Prostate gland (tissue), 2 donors: ENCODE results near the gene IL33. TPM values are rescaled to one million over a fixed set of nuclear protein-coding genes. Genes with fewer than 3 reads are reported as not detected.

Experiments used
- DNase-seq: peaks from one replicate; pipeline ENCODE4 v3.0.0-alpha.2; 2019; ENCODE audit warnings: low spot score
- H3K27ac ChIP-seq, 2 donors: fragments of 200-600 bp; sonication (generic); 2 replicates each; pipeline ENCODE4 v1.5.1; 2017 to 2019
- H3K27me3 ChIP-seq: fragments of 200-600 bp; sonication (generic); replicated peaks from 2 replicates; pipeline ENCODE4 v1.5.1; 2019; ENCODE audit not compliant: insufficient read depth
- H3K36me3 ChIP-seq, 2 donors: fragments of 200-600 bp; sonication (generic); 1 replicate in 1 of 2; 2 replicates in 1 of 2; pipeline versions ENCODE4 v1.5.1 to v1.8.1; 2017 to 2019
- H3K4me1 ChIP-seq: fragments of 200-600 bp; sonication (generic); replicated peaks from 2 replicates; pipeline ENCODE4 v1.5.1; 2019
- H3K4me3 ChIP-seq, 2 donors: fragments of 200-600 bp; sonication (generic); 2 replicates each; pipeline ENCODE4 v1.5.1; 2017 to 2019
- H3K9me3 ChIP-seq: fragments of 200-600 bp; sonication (generic); 2 replicates; pipeline ENCODE4 v1.5.1; 2017
- CTCF ChIP-seq, 4 experiments: fragments of 200-600 bp in 2 of 4; fragments of 450-650 bp in 2 of 4; sonication (generic) in 2 of 4; IDR thresholded peaks; 1 replicate in 3 of 4; 2 replicates in 1 of 4; pipeline ENCODE4 v1.5.1; 2016 to 2019; ENCODE audit warnings: antibody characterized with exemption in 4 of 4, mild to moderate bottlenecking in 2 of 4, moderate library complexity in 2 of 4
- POLR2A ChIP-seq: fragments of 450-650 bp; IDR thresholded peaks from one replicate; pipeline ENCODE4 v1.6.1; 2016; ENCODE audit warnings: antibody characterized with exemption, mild to moderate bottlenecking
- POLR2AphosphoS5 ChIP-seq: sonication (generic); formaldehyde crosslinking; IDR thresholded peaks from one replicate; pipeline ENCODE4 v1.6.1; 2017; ENCODE audit warnings: antibody characterized with exemption
- WGBS: methylation state at CpG from one replicate; pipeline ENCODE4 v1.1.5; 2018; 5-methylcytosine and 5-hydroxymethylcytosine counted together
- intact Hi-C: fragments of 100-400 bp; cut with DNase I; formaldehyde crosslinking; loops from one replicate; pipeline ENCODE4 v1.14.2; 2022
- total RNA-seq, 2 donors: library from RNA; depleted of rRNA; stranded (reverse); fragments of >200 nt; gene quantifications; one replicate each; pipeline ENCODE4 v1.1.0, GENCODE V29; 2016

IL33 gene
- total RNA-seq, 2 donors from 2014 or later = 11.6 to 13.8 TPM

- TF ChIP-seq POLR2A = no peak
- no peak for TF ChIP-seq POLR2AphosphoS5
- no peak for TF ChIP-seq CTCF (IDR thresholded peaks at IDR 0.05)
- H3K4me3 ChIP-seq = no peak overlapping the region
- intact Hi-C loops = loop anchor here (5.0 kb wide), 1 partner anchor 54 kb away; the partner anchor contains the start of gene IL33
- no peaks in the 10 kb centered on the region for H3K27me3 ChIP-seq
- DNase-seq = no peak
- H3K36me3 ChIP-seq = no peaks in the 10 kb centered on the region
- no peaks in the 10 kb centered on the region for H3K9me3 ChIP-seq
- no peak overlapping the region for H3K27ac ChIP-seq
- 83% methylated on average over 1 of the region's 1 CpG for WGBS
- peaks cover 2% of the 10 kb centered on the region for H3K4me1 ChIP-seq
Measured at GRCh38 chr9:6270896-6271295, 55.3 kb downstream of the IL33 start.

- TF ChIP-seq POLR2AphosphoS5 = no peak
- no peak for TF ChIP-seq POLR2A
- Histone ChIP-seq H3K4me3 (no peak overlapping the region), H3K36me3 (no peaks in the 10 kb centered on the region), H3K4me1 (peaks cover 2% of the 10 kb centered on the region), H3K27me3 (no peaks in the 10 kb centered on the region), H3K27ac (peak overlapping the region; percentile 56 to 67), H3K9me3 (no peaks in the 10 kb centered on the region)
- DNase-seq = no peak
- WGBS = 36% methylated on average over 3 of the region's 3 CpGs
- intact Hi-C loops = loop anchor here (5.0 kb wide), 1 partner anchor 54 kb away; the partner anchor contains the start of gene IL33
Measured at GRCh38 chr9:6271508-6272228, 56.1 kb downstream of the IL33 start.

DNA sequence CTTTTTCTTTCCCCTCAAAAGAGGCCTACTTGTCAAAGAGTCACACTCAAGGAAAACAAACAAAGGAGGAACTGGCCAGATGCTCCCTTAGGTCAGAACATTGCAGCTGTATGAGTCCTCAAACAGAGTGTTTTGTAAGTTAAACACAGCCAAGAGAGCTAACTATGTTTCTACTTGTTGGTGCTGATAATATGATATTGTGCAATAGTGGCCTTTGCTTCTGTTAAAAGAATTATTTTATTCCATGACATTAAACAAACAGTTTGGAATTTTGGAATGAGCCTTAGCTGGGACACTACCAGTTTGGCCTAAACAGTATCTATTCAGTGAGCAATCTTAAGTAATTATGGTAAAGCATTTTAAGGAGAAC is 56.6 kb downstream of the IL33 start:
- peak overlapping the region; percentile 56 to 67 for H3K27ac ChIP-seq
- TF ChIP-seq POLR2A (no peak), POLR2AphosphoS5 (peak; percentile 87)
- intact Hi-C loops = loop anchor here (5.0 kb wide), 1 partner anchor 55 kb away; the partner anchor contains the start of gene IL33
- no peak overlapping the region for H3K4me3 ChIP-seq
- peak; percentile 54 for DNase-seq
- H3K36me3 ChIP-seq = no peaks in the 10 kb centered on the region
- H3K4me1 ChIP-seq = peaks cover 2% of the 10 kb centered on the region
- no peaks in the 10 kb centered on the region for H3K9me3 ChIP-seq
- no peaks in the 10 kb centered on the region for H3K27me3 ChIP-seq

DNA sequence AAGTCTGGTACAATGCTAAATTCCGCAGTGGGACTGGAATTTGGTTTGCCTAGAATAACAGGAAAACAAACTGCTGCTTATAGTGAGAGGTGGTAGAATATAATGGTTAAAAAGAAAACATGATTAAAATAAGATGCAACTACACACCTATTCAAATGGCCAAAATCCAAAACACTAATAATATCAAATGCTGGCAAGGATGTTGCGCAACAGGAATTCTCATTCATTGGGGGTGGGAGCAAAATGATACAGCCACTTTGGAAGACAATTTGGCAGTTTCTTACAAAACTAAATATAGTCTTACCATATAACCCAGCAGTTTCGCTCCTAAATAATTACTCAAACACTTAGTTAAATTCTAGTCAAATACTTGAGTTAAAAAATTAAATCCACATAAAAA is 61.8 kb downstream of the IL33 start:
- no peaks in the 10 kb centered on the region for H3K9me3 ChIP-seq
- no peaks in the 10 kb centered on the region for H3K27me3 ChIP-seq
- WGBS = 72% methylated on average over 3 of the region's 3 CpGs
- H3K4me3 ChIP-seq = no peak overlapping the region
- no peak for DNase-seq
- no peaks in the 10 kb centered on the region for H3K36me3 ChIP-seq
- H3K4me1 ChIP-seq = no peaks in the 10 kb centered on the region
- intact Hi-C loops = no loop called here
- TF ChIP-seq CTCF (IDR thresholded peaks at IDR 0.05) = no peak
- TF ChIP-seq POLR2A = no peak
- TF ChIP-seq POLR2AphosphoS5 = no peak
- no peak overlapping the region for H3K27ac ChIP-seq

- no peaks in the 10 kb centered on the region for H3K4me1 ChIP-seq
Measured at GRCh38 chr9:6301858-6302257, 86.3 kb downstream of the IL33 start.

More at GRCh38 chr9:6301858-6302257, 86.3 kb downstream of the IL33 start:
- intact Hi-C loops = no loop called here
- DNase-seq = no peak
- no peak overlapping the region for H3K27ac ChIP-seq
- no peak for TF ChIP-seq POLR2A
- no peak for TF ChIP-seq POLR2AphosphoS5
- TF ChIP-seq CTCF (IDR thresholded peaks at IDR 0.05) = no peak
- H3K4me3 ChIP-seq = no peak overlapping the region
- WGBS = 51% methylated on average over 2 of the region's 2 CpGs
- no peaks in the 10 kb centered on the region for H3K27me3 ChIP-seq
- H3K36me3 ChIP-seq = no peaks in the 10 kb centered on the region
- H3K9me3 ChIP-seq = no peaks in the 10 kb centered on the region
